HG03565 (cell line): ENCODE measurements around the gene UBAP1L.
"Not testable (repeated sequence)": the region's sequence is repeated elsewhere in the genome, so short reads cannot be mapped to it uniquely, and the experiment has no call there.

Source experiments
- ATAC-seq: cut with Tn5 transposase; IDR thresholded peaks from one replicate; pipeline ENCODE4 v1.9.1; 2021; ENCODE audit warnings: mild to moderate bottlenecking, moderate library complexity; ENCODE audit not compliant: unreplicated experiment

UBAP1L gene

DNA sequence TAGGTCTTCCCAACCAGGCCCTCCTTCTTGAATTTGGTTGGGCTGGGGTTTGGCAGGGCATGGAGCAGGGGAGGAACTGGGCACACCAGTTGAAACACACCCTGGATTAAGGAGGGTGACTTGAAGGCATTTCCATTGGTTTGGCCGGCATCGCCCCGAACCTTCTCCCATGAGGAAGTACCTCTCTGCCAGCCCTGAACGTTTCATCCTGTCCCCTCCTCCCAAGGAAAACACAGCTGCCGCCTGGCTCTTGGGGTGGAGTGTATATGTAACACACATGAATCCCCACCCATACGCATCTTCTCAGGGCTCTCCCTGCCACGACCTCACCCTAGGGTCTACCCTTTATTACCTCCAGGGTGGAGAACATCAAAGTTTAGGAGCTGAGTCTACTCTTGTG is 14.6 kb downstream of the UBAP1L start:
- no peak for ATAC-seq

GRCh38 chr15:65099801-65100200 is 15.2 kb downstream of the UBAP1L start:
- ATAC-seq, result not testable (repeated sequence)

DNA sequence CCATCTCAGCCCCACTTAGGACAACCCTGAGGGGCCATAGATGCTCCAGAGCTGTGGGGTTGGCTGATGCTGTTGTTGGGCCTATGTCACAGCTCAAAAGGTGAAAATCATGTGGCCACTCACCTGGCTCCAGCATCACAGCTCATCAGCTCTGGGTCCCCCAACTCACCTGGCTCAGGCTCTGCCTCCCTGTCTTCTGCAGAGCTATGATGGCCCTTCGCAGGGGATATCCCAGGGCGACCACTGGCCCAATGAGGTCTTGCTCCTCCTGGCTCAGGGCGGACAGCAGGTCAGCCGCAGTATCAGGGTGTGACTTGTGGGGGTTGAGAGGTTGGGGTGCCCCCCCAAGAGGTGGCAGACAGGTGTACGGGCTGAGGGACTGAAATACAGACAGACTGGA is 15.7 kb downstream of the UBAP1L start:
- ATAC-seq, result no peak

GRCh38 chr15:65097651-65098263 is 17.2 kb downstream of the UBAP1L start:
- ATAC-seq, result no peak

DNA sequence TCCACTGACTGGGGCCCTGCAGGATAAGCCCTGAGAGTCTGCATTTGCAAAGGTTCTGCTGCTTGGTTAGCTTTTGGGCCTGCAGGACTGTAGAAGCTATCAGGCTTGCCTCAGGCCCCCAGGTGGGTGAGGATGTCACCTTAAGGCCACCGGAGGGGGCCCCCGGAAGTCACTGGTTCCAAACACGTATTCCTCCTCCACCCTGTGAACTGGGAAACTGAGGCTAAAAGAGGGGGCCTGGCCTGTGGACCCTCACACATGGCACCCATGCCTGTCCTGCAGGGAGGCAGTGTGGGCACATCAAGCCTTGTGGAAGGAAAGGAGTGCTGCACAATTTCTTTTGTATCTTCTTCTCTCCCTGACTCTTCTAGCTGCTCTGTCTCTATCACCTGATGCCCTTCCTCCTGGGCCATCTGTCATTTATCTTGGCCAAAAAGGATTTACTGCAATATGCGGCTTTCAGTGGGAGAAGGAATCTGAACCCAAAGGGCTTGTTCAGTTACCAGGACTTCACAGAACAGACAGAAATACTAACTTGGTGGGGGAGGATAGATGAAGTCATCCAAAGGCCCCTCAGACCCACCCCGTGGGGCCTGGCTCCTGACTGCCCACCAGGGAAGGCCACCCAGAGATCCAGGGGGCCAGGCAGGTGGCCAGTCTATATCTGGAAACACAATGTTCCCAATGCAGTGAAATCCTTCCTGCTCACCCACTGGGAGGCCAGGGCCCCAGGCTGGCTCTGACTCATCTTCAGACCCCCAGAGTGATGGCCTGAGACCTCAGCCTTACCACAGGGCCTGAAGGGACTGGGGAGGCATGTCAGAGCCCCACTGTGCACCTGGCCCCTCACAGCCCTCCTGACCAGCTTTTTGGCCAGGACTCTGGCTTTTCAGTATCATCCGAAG is 18.3 kb downstream of the UBAP1L start:
- ATAC-seq, result no peak

DNA sequence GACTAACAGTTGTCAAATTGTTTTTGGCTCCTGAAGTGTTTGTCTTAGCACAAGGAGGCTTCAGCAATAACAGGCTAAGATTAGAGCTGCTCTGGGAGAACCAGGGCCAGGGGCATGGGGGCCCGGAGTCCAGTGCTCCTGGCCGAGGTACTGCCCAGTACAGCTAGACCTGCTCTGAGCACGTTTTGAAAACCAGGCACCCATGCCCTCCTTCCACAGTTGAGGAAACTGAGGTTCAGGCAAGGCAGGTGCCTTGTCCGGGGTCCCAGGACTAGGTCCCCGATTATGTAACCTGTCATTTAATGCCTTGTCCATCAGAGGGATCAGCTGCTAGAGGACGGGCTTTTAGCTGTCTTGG is 19.3 kb downstream of the UBAP1L start:
- ATAC-seq, result no peak

DNA sequence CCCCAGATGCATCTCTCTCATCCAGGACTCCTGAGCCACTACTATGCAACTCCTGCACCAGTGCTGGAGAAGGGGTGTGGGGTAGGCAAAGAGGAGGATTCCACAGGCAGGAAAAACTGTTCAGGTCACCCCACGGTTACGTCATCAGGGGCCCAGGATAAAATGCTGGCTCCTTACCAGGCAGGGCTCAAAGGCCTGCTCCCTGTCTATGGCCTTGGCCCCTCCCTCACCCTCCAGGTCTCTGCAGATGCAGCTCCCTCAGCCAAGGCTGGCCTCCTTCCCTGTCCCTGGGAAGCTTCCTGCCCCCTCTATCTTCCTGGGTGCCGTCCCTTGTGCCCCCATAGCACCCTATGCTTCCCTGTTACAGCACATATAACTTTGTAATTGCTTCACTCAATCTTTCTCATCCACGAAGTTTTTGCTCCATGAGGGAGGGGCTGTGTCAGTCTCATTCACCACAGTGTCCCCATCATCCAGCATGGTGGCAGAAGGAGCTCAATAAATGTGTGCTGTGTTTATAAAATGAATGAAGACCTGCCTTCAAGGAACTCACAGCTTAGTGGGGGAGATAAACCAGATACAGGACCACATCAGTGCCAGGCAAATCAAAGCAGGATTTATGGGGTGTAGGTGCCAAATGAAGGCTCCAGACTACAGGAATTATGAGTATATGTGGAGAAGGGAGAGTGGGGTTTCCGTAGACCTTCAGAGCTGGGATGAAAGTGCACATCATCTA is 19.8 kb downstream of the UBAP1L start:
- no peak for ATAC-seq

DNA sequence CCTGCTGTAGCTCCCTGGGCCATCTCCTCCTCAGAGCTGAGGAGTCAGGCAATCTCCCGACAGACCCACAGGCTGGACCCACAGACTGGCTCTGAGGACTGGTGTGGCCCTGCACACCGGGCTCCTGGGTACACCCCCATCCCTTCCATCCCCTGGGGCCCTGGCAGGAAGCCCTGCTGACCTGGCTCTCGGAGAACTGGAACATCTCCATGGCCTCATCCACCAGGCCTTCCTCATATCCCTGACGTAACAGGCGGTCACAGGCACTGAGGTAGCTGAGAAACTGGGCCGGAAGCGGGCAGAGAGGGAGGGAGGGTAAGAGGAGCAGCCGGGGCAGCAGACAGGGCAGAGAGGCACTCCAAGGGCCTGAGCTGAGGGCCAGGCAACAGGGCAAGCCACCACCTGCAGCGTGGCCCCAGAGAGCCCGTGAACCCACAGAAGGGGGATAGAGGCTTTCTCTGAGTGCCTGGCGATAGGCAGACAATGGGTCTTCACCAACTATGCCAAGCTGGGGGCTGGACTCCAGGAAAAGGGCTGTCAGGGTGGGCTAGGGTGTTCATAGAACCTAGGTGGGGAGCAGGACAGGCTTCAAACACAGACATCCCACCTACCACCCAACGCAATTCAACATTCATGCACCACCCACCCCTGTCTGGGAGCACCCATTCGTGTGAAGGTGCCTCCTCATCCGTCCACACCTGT is 20.6 kb downstream of the UBAP1L start:
- ATAC-seq, result no peak

GRCh38 chr15:65093793-65094170 is 21.2 kb downstream of the UBAP1L start:
- not testable (repeated sequence) for ATAC-seq

- no peak for ATAC-seq
These were observed 21.8 kb downstream of the UBAP1L start for GRCh38 chr15:65092911-65093792.

- no peak for ATAC-seq
These were observed 22.8 kb downstream of the UBAP1L start for GRCh38 chr15:65091946-65092770.

GRCh38 chr15:65089206-65089824 is 25.7 kb downstream of the UBAP1L start:
- no peak for ATAC-seq

GRCh38 chr15:65088643-65089021 is 26.4 kb downstream of the UBAP1L start:
- no peak for ATAC-seq

DNA sequence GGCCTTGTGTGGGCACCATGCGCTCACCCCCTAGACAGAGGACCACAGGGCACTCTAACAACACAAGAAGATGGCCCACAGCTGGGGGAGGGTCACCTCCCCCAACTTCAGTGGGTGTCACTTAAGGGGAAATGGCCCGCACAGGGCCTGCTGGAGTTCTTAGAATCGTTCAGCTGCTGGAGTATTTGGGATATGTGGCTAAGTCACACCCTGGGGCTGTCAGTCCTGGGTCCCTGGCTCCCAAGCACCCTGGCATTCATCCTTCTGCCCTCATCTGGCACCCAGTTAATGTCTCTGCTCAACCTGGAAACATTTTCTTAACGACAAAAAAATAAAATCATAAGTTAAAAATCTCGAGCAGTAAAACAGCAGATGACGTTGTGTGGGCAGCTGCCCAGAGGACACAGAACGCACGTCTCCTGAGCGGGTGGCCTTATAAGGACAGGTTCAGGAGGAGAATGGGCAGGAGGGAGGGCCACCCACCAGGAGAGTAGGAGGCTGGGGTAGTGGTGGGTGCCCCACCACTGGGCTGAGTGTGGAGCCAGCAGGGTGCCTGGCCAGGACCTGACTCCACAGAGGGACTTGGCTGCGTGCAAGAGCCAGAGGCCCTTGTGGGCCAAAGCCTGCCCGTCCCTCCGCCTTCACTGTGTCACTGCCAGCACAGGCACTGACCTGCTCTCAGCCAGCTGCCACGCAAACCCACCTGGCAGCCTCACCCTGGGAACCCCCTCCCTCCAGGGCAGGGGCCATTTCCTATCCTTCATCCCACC is 26.9 kb downstream of the UBAP1L start:
- no peak for ATAC-seq

GRCh38 chr15:65087411-65087810 is 27.6 kb downstream of the UBAP1L start:
- ATAC-seq, result no peak

GRCh38 chr15:65086680-65087111 is 28.3 kb downstream of the UBAP1L start:
- no peak for ATAC-seq

DNA sequence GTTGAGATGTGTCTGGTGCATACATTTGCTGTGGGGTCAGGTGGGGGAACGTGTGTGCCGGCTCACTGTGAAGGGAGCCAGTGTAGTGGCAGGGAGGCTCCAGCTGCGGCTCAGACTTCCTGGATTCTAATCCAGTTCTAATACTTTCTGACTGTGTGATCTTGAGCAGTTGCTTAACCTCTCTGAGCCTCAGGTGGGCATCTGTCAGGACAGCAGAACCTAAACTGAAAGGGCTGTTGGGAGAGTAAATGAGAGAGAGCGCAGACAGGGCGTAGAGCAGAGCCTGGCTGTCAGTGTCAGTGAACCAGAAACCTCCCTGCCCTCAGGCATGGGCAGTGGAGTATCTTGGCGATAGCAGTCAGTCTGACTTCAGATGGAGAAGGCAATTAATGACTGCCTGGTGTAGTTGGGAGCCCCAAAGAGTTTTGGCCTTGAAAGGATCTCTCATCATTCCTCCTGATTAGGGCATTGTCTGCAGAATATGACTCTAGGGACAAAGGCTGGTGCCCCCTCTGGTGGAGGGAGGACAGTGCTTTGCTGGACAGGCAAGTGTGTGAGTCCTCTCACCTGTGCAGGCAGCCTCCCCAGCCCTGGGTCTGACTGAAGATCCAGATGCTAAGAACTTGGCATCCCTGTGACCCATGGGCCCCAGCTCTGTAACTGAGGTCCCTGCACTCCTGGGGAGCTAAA is 28.9 kb downstream of the UBAP1L start:
- no peak for ATAC-seq
